C1 segment of cervical spinal cord (tissue), 14 donors: ENCODE measurements around the gene ATG7.
"Not testable (repeated sequence)": the region's sequence is repeated elsewhere in the genome, so short reads cannot be mapped to it uniquely, and the experiment has no call there.

ENCODE experiments used
- DNase-seq, 14 donors: peaks; one replicate each; lab custom pipeline; 2025; lab: John Stamatoyannopoulos, UW

Gene ATG7

DNA sequence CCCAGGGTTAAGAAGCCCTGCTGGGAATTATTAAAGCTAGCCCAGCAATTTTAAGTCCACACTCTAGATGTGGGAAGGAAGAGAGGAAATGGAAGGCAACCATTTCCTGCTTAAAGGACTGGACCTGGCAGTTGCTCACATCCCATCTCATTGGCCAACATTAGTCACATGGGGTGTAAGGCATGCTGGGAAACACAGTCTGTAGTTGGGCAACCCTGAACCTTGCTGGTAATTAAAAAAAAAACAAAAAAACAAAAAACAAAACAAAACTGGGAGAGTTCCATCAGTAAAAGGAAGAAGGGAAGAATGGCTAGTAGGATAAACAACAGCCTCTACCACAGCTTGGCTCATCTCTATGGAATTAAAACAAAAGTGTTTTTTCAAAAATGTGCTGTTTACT is 235.5 kb downstream of the ATG7 start:
- no peak for DNase-seq

DNA sequence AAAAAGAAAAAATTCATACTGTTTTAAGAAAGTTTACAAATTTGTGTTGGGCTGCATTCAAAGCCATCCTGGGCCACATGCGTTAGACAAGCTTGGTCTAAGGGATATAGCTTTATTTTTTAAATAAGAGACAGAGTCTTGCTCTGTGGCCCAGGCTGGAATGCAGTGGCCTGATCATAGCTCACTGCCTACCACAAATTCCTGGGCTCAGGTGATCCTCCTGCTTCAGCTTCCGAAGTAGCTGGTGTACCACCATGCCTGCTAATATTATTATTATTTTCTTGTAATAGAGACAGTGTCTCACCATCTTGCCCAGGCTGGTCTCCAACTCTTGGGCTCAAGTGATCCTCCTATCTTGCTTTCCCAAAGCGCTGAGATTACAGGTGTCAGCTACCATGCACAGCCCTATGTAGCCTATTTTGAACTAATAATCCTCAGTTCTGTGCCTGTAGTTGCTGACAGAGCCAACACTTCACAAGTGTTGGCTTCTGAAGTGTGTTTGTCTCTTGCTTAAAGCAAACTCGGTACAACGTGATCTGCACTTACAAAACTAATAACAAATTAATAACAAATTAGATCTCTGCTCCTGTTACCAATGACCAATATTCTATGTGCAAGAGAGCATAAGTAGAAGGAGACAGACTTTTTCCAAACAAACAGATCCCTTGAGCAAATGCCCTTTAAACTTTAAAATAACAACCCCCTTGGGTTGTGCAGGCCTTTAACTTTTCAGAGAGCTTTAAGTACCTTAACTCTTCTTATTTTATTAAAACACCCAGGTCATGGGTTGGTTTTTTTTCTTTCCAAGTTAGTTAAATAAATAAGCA is 236.4 kb downstream of the ATG7 start:
- no peak for DNase-seq

DNA sequence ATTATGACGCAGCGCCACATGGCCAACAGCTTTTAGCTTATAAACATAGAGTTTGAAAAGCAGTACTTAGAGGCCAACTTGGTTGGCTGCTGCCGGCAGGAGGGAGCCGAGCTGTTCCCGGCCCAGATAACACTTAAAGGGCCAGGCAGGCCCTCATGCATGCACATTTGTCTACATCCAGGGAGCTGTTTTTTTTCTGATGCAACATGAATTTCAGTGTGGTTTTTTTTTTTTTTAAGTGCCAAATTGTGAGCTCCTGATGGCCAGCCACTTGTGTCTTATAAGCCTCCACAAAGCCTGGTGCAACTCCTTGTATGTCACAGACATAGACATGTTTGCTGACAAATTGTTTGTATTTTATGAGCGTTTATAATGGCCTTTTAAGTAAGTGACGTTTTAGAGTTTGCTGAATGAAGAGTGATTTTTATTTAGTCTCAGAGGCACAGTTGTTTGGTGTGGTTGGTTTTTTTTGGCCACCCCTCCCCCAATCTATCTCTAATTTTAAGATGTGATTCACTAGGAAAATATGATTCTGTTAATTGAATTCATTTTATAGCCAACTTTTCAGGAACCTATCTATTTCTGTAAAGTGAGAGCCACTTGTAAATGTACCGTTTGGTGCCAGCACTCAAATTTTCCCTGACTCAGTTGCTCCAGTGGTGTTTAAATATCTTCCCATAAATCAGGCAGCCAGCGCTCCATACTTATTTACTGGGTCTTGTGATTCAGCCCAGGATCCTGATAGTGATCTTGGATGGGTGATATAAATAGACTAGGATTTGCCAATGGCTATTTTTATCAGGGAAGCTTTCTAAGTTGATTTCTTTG is 237.2 kb downstream of the ATG7 start:
- DNase-seq, result peak in 1 of 14 donors; percentile 11

DNA sequence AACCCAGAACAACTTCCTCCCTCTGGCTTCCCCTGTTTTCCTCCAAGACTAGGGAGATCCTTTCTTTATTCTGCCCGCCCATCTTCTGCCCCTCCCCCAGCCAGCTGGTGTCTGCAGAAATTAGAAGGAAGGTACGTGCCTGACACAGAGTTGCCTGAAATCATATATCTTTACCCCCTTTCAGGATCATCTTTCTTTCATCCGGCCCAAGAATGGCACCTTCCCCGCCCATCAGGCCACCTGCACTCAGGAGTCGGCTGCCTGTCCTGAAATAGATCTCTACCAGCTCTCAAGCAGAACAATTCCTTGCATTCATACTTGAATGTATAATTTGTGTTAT is 237.8 kb downstream of the ATG7 start:
- DNase-seq, result no peak

DNA sequence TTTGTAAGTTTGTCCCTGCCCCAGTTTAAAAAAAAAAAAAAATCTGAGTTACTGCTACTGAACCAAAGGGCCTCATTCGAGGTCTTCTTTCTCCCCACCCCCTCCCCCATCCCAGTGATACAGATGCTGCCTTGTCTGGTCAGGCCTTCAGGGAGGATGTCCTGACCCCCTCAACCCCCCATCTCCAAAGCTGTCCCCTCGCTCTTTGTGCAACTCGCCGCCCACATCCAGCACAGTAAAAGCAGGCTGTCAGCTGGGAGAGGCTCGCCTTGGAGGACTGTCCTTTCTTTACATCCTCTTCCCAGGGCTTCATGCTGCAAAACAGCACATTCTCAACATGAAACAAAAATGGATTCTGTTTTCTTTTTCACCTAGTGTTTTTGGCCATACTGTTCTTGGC is 238.2 kb downstream of the ATG7 start:
- DNase-seq, result peak in 1 of 14 donors; percentile 6

DNA sequence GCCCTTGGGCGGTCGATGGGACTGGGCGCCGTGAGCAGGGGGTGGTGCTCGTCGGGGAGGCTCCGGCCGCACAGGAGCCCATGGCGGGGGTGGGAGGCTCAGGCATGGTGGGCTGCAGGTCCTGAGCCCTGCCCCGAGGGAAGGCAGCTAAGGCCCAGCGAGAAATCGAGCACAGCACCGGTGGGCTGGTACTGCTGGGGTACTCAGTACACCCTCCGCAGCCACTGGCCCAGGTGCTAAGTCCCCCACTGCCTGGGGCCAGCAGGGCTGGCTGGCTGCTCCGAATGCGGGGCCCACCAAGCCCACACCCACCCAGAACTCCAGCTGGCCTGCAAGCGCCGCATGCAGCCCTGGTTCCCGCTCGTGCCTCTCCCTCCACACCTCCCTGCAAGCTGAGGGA is 239.4 kb downstream of the ATG7 start:
- DNase-seq, result not testable (repeated sequence)

DNA sequence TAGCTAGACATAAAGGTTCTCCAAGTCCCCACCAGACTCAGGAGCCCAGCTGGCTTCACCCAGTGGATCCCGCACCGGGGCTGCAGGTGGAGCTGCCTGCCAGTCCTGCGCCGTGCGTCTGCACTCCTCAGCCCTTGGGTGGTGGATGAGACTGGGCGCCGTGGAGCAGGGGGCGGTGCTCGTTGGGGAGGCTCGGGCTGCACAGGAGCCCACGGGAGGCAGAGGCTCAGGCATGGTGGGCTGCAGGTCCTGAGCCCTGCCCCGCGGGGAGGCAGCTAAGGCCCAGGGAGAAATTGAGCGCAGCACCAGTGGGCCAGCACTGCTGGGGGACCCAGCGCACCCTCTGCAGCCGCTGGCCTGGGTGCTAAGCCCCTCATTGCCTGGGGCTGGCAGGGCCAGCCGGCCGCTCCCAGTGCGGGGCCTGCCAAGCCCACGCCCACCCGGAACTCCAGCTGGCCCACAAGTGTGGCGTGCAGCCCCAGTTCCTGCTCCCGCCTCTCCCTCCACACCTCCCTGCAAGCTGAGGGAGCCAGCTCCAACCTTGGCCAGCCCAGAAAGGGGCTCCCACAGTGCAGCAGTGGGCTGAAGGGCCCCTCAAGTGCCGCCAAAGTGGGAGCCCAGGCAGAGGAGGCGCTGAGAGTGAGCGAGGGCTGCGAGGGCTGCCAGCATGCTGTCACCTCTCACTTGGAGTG is 241.1 kb downstream of the ATG7 start:
- DNase-seq, result not testable (repeated sequence)

DNA sequence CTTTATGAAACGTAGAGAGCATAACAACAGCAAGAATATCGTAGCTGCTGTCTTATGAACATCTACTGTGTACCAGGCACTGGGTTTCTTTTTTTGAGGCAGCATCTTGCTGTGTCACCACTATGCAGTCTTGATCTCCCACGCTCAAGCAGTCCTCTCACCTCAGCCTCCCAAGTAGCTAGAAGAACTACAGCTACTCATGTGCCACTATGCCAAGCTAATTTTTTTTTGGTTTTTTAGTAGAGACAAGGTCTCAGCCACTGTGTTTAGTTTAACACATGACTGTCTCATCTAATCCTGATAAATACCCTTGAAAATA is 241.6 kb downstream of the ATG7 start:
- no peak for DNase-seq

DNA sequence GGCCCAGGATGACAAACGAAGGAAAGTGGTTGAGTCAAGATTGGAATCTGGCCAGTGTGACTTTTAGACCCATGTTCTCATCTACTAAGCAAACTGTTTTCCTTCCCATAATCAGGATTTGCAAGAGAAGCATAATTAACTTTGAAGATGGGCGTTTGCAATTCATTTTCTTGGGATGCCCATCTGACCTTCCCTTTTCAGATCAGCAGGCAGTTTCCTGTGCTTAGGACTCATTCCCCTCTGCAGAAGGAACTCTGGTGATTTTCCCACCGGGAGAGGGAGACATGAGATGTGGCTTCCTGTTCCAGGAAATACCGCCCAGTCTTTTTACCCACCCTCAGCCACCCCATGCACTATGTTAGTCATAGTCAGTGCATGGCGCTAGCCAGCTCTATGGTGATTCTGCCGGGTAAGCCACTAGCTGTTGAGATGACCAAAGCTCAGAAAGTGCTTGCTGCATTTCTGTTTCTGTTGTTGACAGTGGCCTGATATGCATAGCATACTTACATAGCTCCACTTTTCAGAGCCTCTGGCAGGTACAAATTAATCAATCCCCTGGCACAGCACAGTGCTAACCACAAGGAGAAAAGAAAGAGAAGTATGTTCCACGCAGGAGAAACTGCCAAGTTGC is 242.1 kb downstream of the ATG7 start:
- DNase-seq, result peak in 3 of 14 donors; percentile 14 to 34 (median 19)

DNA sequence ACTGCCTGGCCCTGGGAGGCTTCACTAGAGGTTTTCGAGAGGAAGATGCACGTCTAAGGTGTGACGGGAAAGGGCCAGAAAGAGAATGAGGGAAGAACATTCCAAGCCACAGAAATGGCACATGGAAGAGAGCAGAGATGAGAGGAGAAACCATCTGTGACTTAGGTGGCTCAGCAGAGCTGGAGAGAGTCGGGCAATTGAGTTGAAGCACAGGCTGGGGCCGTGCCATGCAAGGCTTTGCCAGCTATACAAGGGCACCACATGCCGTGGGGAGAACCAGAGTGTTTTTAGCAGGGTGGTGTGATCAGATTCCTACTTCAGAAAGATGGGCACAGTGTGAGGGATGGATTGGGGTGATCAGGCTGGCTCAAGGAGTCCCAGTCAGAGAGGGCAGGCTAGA is 245.4 kb downstream of the ATG7 start:
- peak in 1 of 14 donors; percentile 57 for DNase-seq

DNA sequence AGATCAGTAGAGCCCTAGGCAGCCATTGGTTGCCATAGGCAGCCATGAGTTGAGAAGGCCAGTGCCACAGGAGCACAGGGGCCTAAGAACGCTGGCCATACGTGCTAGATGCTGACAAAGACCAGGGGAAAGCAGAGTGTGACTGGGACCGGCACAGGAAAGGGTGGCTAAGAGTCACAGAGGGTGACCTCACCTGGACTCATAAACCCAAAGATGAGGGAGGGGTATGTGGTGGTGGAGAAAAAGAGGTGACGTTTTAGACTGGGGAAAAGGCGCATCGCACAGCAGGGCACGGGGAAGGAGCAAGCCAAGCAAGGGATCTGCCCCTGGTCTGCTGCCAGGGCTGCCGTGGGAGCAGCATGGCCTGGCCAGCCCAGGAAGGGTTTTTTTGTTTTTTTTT is 249.0 kb downstream of the ATG7 start:
- no peak for DNase-seq

DNA sequence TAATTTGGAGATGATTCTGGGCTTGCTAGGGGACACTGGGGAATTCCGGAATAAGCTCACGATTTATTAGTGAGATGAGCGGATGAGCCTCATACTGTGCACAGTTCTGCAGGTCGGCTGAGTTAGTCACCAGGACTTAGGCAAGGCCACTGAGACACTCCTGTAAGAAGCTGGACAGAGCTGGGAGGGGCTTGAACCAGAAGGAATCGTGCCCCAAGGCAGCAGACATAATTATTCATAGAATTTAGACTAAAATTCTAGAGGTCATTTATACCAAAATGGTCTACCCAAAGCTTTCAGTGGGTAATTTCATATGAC is 250.2 kb downstream of the ATG7 start:
- no peak for DNase-seq

DNA sequence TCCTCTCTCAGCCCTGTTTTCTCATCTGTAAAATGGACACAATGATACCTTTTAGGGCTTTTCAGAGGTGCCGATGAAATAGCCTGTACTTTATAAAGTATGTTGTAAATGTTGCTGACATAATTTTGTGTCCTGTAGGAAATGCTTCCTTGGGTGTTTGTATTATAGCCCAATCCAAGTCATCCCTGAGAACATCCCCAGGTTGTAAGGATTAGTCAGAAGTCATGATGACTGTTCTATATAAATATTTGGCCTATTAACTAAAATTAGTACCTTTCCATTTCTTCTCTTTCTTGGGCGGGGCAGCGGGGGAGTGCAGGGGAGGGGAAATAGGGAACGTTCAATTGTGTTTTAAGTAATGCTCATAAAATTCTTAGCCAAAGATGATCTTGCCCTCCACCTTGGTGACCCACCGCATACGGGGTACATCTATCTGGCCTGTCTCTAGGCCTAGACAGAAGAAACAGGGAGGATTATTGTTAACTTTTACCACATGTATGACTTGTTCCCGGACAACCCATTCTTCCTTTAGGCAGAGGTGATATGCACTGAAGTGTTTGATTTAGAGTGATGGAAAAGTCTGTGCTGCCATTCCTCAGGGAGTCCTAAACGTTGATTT is 250.9 kb downstream of the ATG7 start:
- no peak for DNase-seq

DNA sequence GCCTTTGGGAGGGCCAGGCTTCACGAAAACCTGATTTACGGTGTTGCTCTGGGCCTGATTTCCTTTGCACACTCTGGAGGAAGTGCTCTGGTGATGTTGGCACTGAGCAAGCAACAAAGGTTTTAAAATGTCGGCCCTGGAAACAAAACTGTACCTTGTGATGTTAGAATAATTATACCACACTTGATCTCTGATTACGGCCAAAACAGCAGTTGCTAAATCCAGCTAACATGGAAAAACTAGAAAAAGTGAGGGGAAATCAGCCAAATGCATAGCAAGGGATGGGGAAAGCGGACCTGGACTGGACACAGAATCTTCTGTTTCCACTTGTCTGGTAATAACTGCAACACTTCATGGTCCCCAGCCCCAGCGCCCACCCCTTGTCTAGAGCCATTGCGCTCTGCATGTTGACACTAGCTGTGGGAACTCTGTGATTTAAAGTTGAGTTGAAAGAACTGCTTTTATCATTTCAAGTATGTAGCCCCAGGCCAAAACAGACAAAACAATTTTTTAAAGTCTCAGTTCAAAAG is 251.4 kb downstream of the ATG7 start:
- no peak for DNase-seq

DNA sequence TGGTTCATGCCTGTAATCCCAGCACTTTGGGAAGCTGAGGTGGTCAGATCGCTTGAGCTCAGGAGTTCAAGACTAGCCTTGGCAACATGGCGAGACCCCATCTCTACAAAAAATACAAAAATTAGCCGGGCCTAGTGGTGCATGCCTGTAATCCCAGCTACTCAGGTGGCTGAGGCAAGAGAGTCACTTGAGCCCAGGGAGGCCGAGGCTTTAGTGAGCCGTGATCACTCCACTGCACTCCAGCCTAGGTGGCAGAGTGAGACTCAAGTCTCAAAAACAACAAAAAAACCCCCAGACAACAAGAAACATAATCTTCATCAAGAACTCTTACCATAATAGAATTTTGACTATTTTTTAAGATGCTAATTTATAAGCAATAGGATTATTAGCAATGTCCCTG is 253.9 kb downstream of the ATG7 start:
- DNase-seq, result not testable (repeated sequence)

DNA sequence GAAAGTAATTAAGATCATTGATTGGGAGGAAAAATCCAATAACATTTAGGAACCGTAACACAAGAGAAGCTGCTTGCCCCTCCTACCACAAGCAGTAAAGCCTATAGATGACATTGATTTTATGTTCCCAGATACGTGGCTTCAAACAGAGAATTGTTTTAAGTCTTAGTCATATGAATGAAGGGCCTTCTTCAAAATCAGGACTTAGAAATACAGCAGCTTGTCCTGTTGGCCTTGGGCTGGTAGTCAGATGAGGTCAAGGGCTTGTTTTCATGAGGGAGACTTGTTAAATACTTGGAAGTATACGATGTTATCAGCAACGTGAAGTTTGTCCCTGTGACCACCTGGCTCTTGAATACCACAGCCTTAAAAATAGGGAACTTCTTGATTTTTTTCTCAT is 257.1 kb downstream of the ATG7 start:
- DNase-seq, result no peak

DNA sequence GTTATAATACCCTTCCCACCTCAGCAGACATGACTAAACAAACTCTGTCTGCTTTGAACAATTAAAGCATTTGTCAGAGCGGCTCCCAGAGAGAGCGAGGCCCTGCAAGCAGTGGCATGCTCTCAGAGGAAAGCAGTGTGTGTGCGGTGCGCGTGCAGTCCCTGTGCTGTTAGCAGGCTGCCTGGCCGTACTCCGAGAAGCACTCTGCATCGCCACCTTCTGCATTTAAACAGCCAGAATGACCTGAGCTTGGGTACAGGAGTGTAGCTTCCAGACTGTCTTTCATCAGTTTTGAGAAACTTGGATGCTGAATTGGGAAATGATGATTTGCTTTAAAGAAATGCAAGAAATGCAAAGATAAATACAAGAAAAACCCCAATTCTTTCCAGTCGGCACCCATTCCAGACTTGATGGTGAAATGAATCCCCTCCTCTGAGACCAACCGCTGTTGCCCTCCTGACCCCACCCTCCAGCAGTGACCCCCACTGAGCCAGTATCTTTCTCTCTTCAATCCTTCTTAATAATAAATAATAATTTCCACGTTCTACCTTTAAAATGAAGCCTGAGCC is 258.0 kb downstream of the ATG7 start:
- peak in 8 of 14 donors; percentile 6 to 47 (median 20) for DNase-seq

DNA sequence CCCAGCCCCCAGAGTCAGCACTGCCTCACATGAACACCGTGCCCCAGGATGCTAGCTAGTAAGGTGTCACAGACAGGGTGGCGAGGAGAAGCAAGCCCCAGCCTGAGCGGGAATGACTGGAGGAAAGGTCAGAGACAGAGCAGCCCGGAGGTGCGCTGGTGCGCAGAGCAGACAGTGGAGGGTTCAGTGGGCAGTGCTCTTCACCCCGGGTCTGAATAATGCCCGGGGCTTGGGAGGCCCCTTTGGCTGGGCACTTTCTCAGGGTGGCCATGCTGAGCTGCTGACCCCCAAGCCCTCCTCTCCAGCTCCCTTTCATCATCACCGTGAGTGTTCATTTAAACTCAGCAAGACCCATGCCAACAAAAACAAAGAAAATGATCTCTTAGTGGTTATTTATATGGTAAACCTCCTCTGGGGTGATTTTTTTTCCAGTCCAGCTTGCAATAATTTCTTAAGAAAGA is 260.8 kb downstream of the ATG7 start:
- DNase-seq, result no peak

DNA sequence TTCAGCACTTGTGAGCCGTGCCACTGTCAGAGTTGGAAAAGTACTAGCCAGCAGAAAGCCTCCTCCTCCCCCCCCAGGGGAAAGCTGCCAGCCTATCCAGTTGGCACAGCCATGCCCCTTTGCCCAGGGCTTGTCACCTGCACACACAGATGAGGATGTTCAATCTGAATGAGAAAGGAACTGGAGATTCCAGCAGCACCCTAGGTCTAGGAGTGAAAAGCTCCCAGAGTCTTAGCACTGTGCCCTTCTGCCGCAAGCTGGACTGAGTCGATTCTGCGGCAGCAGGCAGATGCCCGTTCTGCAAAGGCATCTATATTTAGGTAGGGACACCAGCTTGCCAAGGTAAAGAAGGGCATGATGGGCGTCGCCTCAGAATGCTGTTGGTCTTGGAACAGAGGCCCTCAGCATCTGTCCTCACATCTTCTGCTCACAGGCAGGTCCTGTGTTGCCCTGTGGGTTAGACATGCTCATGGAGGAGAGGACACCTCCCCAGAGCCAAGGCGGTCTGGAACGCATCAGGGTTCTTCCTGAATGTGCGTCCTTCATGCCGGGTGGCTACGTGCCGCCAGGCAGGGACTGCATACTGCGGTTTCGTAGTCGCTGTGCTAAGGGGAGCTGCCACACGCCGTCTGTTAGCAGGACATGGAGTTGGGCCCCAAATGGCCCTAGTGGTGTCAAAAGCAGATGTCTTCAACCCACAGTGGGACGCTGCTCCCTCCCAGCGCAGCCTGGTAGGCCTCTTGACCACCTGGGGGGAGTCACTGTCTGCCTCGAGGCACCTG is 262.0 kb downstream of the ATG7 start:
- peak in 2 of 14 donors; percentile 21 to 71 for DNase-seq

DNA sequence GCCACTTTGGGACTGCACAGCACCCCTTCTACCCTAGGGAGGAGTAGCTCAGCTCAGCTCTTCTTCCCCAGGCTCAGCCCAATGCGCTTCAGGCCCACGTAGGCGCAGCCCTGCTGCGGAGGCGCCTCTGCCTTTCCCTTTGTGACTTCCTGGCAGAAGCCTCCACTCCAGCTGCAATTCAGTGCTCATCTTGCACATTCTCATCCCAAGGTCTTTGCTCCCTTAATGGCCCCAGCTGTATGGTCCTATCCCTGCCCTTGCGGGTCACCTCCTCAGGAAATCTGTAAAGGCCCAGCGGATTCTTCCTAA is 262.6 kb downstream of the ATG7 start:
- DNase-seq, result no peak
